Measurements from ENCODE around the gene KIF20A.
"Not testable (repeated sequence)": the region's sequence is repeated elsewhere in the genome, so short reads cannot be mapped to it uniquely, and the experiment has no call there.

The KIF20A gene

GRCh38 chr5:138178516-138179276 is at the start of gene KIF20A, which contains the start of gene BRD8:
Gene KIF20A (plus strand): TSS chr5:138179112. CDS start chr5:138179681, 569 bp downstream.
Gene BRD8 (minus strand): TSS chr5:138178630. CDS start chr5:138178614, 16 bp downstream.
- TF ChIP-seq CTCF (IDR thresholded peaks at IDR 0.05; ENCODE audit: low read depth, low read length), result no peak

DNA sequence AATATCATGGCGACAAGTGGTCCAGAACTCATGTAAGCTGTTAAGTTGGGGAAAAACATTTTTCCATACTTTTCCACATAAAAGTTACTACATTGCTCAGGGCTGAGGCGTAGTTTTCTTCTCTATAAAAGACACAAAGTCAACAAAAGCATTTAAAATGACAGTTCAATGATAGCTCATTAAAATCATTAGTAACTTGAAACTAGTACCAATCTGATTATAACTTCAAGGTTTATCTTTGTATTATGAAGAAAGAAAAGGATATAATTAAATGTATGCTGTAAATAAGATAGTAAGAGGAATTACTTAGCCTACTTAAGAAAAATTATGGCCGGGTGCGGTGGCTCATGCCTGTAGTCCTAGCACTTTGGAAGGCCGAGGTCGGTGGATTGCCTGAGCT is 49.6 kb upstream of the KIF20A start:
- DNase-seq (ENCODE audit: extremely low read depth, low read depth), result no peak
- TF ChIP-seq CTCF (IDR thresholded peaks at IDR 0.05; ENCODE audit: low read depth, low read length), result no peak

More at GRCh38 chr5:138178516-138179276, at the start of gene KIF20A, which contains the start of gene BRD8:
- peak; percentile 87 for DNase-seq (ENCODE audit: extremely low read depth, low read depth)

- TF ChIP-seq CTCF (IDR thresholded peaks at IDR 0.05; ENCODE audit: low read depth, low read length), result no peak
- DNase-seq (ENCODE audit: extremely low read depth, low read depth), result no peak
Observed at GRCh38 chr5:138132543-138132942, 46.4 kb upstream of the KIF20A start.

- peak; percentile 7 for DNase-seq (ENCODE audit: extremely low read depth, low read depth)
- no peak for TF ChIP-seq CTCF (IDR thresholded peaks at IDR 0.05; ENCODE audit: low read depth, low read length)
Observed at GRCh38 chr5:138138949-138139780, 39.7 kb upstream of the KIF20A start, which contains the start of gene NME5. Gene NME5 (minus strand): TSS chr5:138139428. CDS start chr5:138138780, 648 bp downstream.

- TF ChIP-seq CTCF (IDR thresholded peaks at IDR 0.05; ENCODE audit: low read depth, low read length), result no peak
- no peak for DNase-seq (ENCODE audit: extremely low read depth, low read depth)
Observed at GRCh38 chr5:138139781-138140090, 39.2 kb upstream of the KIF20A start.

- DNase-seq (ENCODE audit: extremely low read depth, low read depth), result no peak
- TF ChIP-seq CTCF (IDR thresholded peaks at IDR 0.05; ENCODE audit: low read depth, low read length), result no peak
Observed at GRCh38 chr5:138140268-138140667, 38.6 kb upstream of the KIF20A start.

- DNase-seq (ENCODE audit: extremely low read depth, low read depth), result no peak
- TF ChIP-seq CTCF (IDR thresholded peaks at IDR 0.05; ENCODE audit: low read depth, low read length), result no peak
Observed at GRCh38 chr5:138141734-138142133, 37.2 kb upstream of the KIF20A start.

DNA sequence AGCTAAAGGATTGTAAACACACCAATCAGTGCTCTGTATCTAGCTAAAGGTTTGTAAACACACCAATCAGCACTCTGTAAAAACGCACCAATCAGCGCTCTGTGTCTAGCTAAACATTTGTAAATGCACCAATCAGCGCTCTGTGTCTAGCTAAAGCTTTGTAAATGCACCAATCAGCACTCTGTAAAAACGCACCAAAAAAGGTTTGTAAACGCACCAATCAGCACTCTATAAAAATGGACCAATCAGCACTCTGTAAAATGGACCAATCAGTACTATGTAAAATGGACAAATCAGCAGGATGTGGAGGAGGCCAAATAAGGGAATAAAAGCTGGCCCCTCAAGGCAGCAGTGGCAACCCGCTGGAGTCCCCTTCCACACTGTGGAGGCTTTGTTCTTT is 35.3 kb upstream of the KIF20A start:
- DNase-seq (ENCODE audit: extremely low read depth, low read depth), result not testable (repeated sequence)
